A673 (cell line): ENCODE results near the gene PYDC2. TPM values are rescaled to one million over a fixed set of nuclear protein-coding genes. Genes with fewer than 3 reads are reported as not detected.

Experiments
- BruUV-seq: library from RNA; stranded (reverse); fragments of 400-500 nt; replicated peaks from 2 replicates; lab custom pipeline; 2021; lab: Mats Ljungman, UMichigan
- CTCF ChIA-PET: fragments of 300-600 bp; sonication (Branson Sonifier 250); formaldehyde crosslinking; loops from one replicate; lab custom pipeline; 2022; ENCODE audit warnings: antibody characterized with exemption; lab: Charles Lee
- POLR2A ChIA-PET: fragments of 300-600 bp; sonication (Branson Sonifier 250); formaldehyde crosslinking; loops from one replicate; lab custom pipeline; 2022; ENCODE audit warnings: antibody characterized with exemption; ENCODE audit not compliant: low non-redundant PET; lab: Charles Lee
- DNase-seq: peaks from one replicate; pipeline ENCODE4 v3.0.0-alpha.2; 2015; ENCODE audit warnings: low spot score
- H3K27ac ChIP-seq: fragments of 200-600 bp; sonication (generic); 2 replicates; pipeline ENCODE4 v1.5.1; 2016; ENCODE audit warnings: mixed run types, low read depth, mild to moderate bottlenecking, mixed read lengths, antibody characterized with exemption, low read length; ENCODE audit not compliant: poor library complexity, severe bottlenecking
- H3K27me3 ChIP-seq: fragments of 200-600 bp; sonication (generic); replicated peaks from 2 replicates; pipeline ENCODE4 v1.6.1; 2017; ENCODE audit warnings: mixed run types, low read depth, mild to moderate bottlenecking, mixed read lengths, antibody characterized with exemption, low read length; ENCODE audit not compliant: insufficient read depth, poor library complexity
- H3K36me3 ChIP-seq: fragments of 200-600 bp; sonication (generic); 2 replicates; pipeline ENCODE4 v1.6.1; 2016; ENCODE audit warnings: mixed run types, mild to moderate bottlenecking, mixed read lengths, antibody characterized with exemption, low read length; ENCODE audit not compliant: insufficient read depth, poor library complexity, severe bottlenecking
- H3K4me1 ChIP-seq: fragments of 200-600 bp; sonication (generic); 2 replicates; pipeline ENCODE4 v1.6.1; 2017; ENCODE audit warnings: mixed run types, mild to moderate bottlenecking, mixed read lengths, antibody characterized with exemption, low read length; ENCODE audit not compliant: insufficient read depth, poor library complexity, severe bottlenecking
- H3K4me3 ChIP-seq: fragments of 200-600 bp; sonication (generic); 2 replicates; pipeline ENCODE4 v1.5.1; 2016; ENCODE audit warnings: low read depth, mixed run types, mild to moderate bottlenecking, mixed read lengths, low read length; ENCODE audit not compliant: poor library complexity, severe bottlenecking
- H3K9me3 ChIP-seq: fragments of 200-600 bp; sonication (generic); 2 replicates; pipeline ENCODE4 v1.6.1; 2016; ENCODE audit warnings: mixed run types, low read depth, mild to moderate bottlenecking, mixed read lengths, antibody characterized with exemption, low read length; ENCODE audit not compliant: poor library complexity, severe bottlenecking
- EZH2 ChIP-seq: fragments of 200-600 bp; sonication (generic); IDR thresholded peaks from 2 replicates; pipeline ENCODE4 v1.6.1; 2017; ENCODE audit warnings: borderline replicate concordance, low read depth, mild to moderate bottlenecking, mixed read lengths, antibody characterized with exemption, low read length; ENCODE audit not compliant: poor library complexity, severe bottlenecking
- intact Hi-C: fragments of 100-400 bp; cut with micrococcal nuclease; formaldehyde crosslinking; loops from one replicate; pipeline ENCODE4 v1.10.0; 2022; ENCODE audit not compliant: unreplicated experiment
- total RNA-seq: library from RNA; stranded (reverse); gene quantifications from 2 replicates; pipeline ENCODE4 v1.2.3, GENCODE V29; 2021
- TF ChIP-seq, protein P1 (sequence below): fragments of 300-800, 200-600 bp; sonication (generic); conservative IDR thresholded peaks from 2 replicates; pipeline ENCODE4 v1.5.1; 2017; ENCODE audit warnings: low read depth, mild to moderate bottlenecking, antibody characterized with exemption, low read length, moderate library complexity, mixed read lengths

PYDC2 gene
- total RNA-seq, 1 experiment from 2014 or later = not detected

DNA sequence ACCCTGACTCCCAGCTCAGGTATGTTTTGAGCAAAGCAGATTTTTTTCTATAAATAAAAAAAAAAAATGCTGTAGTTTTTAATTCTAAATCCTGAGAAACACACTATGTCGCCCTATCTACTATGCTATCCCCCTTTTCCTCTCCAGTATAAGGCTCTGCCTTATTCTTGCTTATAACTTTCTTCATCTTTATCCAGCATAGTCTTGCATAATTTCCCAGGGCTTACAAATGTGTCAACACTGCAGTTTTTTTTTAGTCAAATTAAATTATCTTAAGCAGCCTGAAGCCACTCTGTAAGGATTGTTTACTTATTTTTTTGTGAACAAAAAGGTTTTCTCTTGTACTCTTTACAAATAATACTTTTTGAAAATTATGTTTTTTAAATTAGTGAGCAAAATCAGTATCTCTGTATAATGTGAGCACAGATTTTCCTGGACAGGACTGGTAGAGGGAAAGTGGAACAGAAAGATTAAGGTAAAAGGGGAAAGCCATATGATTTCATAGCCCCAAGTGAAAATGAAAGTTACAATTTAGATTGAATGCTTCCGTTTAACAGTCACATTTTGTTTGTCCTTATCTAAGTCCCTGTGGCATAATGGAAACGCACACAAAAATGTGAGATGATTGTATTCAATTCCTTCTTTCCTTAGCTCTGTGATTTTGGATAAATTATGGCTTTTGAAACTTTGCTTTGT lies 5.6 kb upstream of the PYDC2 start:
- BruUV-seq = no TSS peak
- ChIA-PET POLR2A (no interaction called here), CTCF (no interaction called here)
- DNase-seq = no peak
- Histone ChIP-seq H3K4me3 (no peak overlapping the region), H3K27ac (no peak overlapping the region), H3K27me3 (no peaks in the 10 kb centered on the region), H3K4me1 (no peaks in the 10 kb centered on the region), H3K36me3 (no peaks in the 10 kb centered on the region), H3K9me3 (no peaks in the 10 kb centered on the region)
- no peak for TF ChIP-seq EZH2
- TF ChIP-seq, protein P1, sequence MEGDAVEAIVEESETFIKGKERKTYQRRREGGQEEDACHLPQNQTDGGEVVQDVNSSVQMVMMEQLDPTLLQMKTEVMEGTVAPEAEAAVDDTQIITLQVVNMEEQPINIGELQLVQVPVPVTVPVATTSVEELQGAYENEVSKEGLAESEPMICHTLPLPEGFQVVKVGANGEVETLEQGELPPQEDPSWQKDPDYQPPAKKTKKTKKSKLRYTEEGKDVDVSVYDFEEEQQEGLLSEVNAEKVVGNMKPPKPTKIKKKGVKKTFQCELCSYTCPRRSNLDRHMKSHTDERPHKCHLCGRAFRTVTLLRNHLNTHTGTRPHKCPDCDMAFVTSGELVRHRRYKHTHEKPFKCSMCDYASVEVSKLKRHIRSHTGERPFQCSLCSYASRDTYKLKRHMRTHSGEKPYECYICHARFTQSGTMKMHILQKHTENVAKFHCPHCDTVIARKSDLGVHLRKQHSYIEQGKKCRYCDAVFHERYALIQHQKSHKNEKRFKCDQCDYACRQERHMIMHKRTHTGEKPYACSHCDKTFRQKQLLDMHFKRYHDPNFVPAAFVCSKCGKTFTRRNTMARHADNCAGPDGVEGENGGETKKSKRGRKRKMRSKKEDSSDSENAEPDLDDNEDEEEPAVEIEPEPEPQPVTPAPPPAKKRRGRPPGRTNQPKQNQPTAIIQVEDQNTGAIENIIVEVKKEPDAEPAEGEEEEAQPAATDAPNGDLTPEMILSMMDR = no peak
- intact Hi-C loops = no loop called here

DNA sequence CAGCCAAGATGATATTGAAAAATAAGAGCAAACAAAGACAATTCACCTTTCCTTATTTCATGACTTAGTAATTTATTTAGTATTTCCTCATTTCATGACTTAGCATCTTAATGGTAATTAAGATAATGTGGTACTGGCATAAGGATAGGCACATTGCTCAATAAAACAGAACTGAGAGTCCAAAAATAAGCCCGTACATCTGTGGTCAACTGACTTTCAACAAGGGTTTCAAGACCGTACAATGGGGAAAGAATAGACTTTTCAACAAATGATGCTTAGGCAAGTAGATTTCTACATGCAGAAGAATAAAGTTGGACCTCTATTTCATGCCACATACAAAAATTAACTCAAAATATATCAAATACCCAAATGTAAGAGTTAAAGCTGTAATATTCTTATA lies 603 bp upstream of the PYDC2 start:
- ChIA-PET POLR2A (no interaction called here), CTCF (no interaction called here)
- Histone ChIP-seq H3K27ac (no peak overlapping the region), H3K4me1 (no peaks in the 10 kb centered on the region), H3K9me3 (no peaks in the 10 kb centered on the region), H3K4me3 (no peak overlapping the region), H3K27me3 (no peaks in the 10 kb centered on the region), H3K36me3 (no peaks in the 10 kb centered on the region)
- DNase-seq = no peak
- BruUV-seq = no TSS peak
- intact Hi-C loops = no loop called here
- TF ChIP-seq, protein P1 = no peak
- TF ChIP-seq EZH2 = no peak

- POLR2A ChIA-PET = interaction anchor here (0.7 kb wide), 1 partner anchor 162 kb away, joined by 6 read pairs; no protein-coding TSS in a partner anchor
- BruUV-seq = no TSS peak
- TF ChIP-seq, protein P1 = no peak
- no peak for TF ChIP-seq EZH2
These were observed 9.1 kb downstream of the PYDC2 start for GRCh38 chr3:191470080-191470479.

More at GRCh38 chr3:191470080-191470479, 9.1 kb downstream of the PYDC2 start:
- H3K27me3 ChIP-seq = no peaks in the 10 kb centered on the region
- no peaks in the 10 kb centered on the region for H3K36me3 ChIP-seq
- H3K4me1 ChIP-seq = no peaks in the 10 kb centered on the region
- intact Hi-C loops = no loop called here
- H3K27ac ChIP-seq = no peak overlapping the region
- DNase-seq = no peak
- H3K4me3 ChIP-seq = no peak overlapping the region
- CTCF ChIA-PET = no interaction called here
- H3K9me3 ChIP-seq = no peaks in the 10 kb centered on the region
